Small intestine (tissue), 7 donors: ENCODE results near the gene MRO. TPM values are rescaled to one million over a fixed set of nuclear protein-coding genes. Genes with fewer than 3 reads are reported as not detected.
"Not testable (repeated sequence)": the region's sequence is repeated elsewhere in the genome, so short reads cannot be mapped to it uniquely, and the experiment has no call there.

Experiments
- DNase-seq, 2 donors: peaks; one replicate each; pipeline versions ENCODE4 v3.0.0 to v3.0.0-alpha.2; 2013
- FAIRE-seq: peaks from 2 replicates; lab custom pipeline; 2012; peaks lifted over from hg19 to GRCh38; lab: Jason Lieb, UNC
- H3K27ac ChIP-seq, 3 donors: one replicate each; pipeline ENCODE4 v1.5.1; 2013; ENCODE audit warnings: low read length in 2 of 3, mild to moderate bottlenecking in 2 of 3, control low read depth in 1 of 3, inconsistent platforms in 1 of 3, low read depth in 1 of 3, moderate library complexity in 1 of 3
- H3K27me3 ChIP-seq, 3 donors: one replicate each; pipeline ENCODE4 v1.6.1; 2013; ENCODE audit warnings: low read length in 3 of 3, inconsistent platforms in 1 of 3; ENCODE audit not compliant: control insufficient read depth in 3 of 3, insufficient read depth in 3 of 3
- H3K36me3 ChIP-seq, 3 donors: one replicate each; pipeline ENCODE4 v1.6.1; 2013; ENCODE audit warnings: low read length in 3 of 3, inconsistent platforms in 1 of 3, low read depth in 1 of 3, mild to moderate bottlenecking in 1 of 3, moderate library complexity in 1 of 3; ENCODE audit not compliant: control insufficient read depth in 3 of 3, insufficient read depth in 2 of 3
- H3K4me1 ChIP-seq, 3 donors: one replicate each; pipeline ENCODE4 v1.6.1; 2013; ENCODE audit warnings: low read length in 2 of 3, inconsistent platforms in 1 of 3, low read depth in 1 of 3, mild to moderate bottlenecking in 1 of 3, moderate library complexity in 1 of 3; ENCODE audit not compliant: control insufficient read depth in 3 of 3, insufficient read depth in 2 of 3
- H3K4me3 ChIP-seq, 3 donors: one replicate each; pipeline ENCODE4 v1.5.1; 2013; ENCODE audit warnings: low read length in 3 of 3, control low read depth in 1 of 3, inconsistent platforms in 1 of 3, low read depth in 1 of 3, mild to moderate bottlenecking in 1 of 3, moderate library complexity in 1 of 3
- H3K9me3 ChIP-seq, 2 donors: one replicate each; pipeline ENCODE4 v1.6.1; 2013; ENCODE audit warnings: low read depth in 1 of 2, low read length in 1 of 2; ENCODE audit not compliant: control insufficient read depth in 2 of 2, insufficient read depth in 1 of 2
- WGBS, 3 donors: extraction: QIAGEN DNeasy Blood & Tissue Kit; methylation state at CpG; one replicate each; pipeline ENCODE4 v1.1.7; 2013; 5-methylcytosine and 5-hydroxymethylcytosine counted together
- polyA plus RNA-seq, 4 donors: library from polyadenylated mRNA; stranded (reverse) in 3 of 4; unstranded in 1 of 4; fragments of 200-250 nt in 3 of 4; fragments of 120-200 nt in 1 of 4; gene quantifications; one replicate each; pipeline versions ENCODE4 v1.2.1 to v1.2.3, GENCODE V29; 2013
- donor health status: healthy with polysubstance abuse.
- donor health status: control.
- donor health status: control.
- donor health status: Bipolar disorder and iron deficiency.
- donor health status: healthy.

MRO gene
- polyA plus RNA-seq, 4 donors: 2.9 to 19.2 (median 7.7) TPM

DNA sequence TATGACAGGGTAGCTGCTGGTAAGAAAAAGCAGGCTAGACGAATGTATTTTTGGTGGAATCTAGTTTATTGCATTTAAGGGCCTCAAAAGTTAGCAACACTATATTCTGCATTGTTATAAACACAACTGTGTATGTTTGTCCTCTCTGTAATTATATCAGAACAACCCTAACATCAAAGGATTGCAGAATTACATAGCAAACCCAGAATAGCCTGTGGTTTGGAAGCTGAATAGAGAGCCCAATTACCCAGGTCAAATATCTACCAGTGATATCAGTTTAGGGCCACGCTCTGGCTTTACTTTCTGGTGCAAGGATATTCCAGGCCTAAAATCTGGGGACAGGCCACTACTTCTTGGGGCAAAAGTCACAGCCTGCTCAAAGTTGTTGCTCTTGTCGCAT, 25.1 kb upstream of the MRO start:
- H3K27me3 ChIP-seq: no peaks in the 10 kb centered on the region
- H3K4me3 ChIP-seq: no peak overlapping the region
- no peaks in the 10 kb centered on the region for H3K9me3 ChIP-seq
- no peaks in the 10 kb centered on the region for H3K36me3 ChIP-seq
- FAIRE-seq (no peak), DNase-seq (no peak)
- WGBS, 3 donors: 45 to 67% (median 63%) methylated on average over 3 of the region's 3 CpGs
- no peak overlapping the region for H3K27ac ChIP-seq
- peaks cover 0 to under 1% (median 0%) of the 10 kb centered on the region in 3 donors for H3K4me1 ChIP-seq

DNA sequence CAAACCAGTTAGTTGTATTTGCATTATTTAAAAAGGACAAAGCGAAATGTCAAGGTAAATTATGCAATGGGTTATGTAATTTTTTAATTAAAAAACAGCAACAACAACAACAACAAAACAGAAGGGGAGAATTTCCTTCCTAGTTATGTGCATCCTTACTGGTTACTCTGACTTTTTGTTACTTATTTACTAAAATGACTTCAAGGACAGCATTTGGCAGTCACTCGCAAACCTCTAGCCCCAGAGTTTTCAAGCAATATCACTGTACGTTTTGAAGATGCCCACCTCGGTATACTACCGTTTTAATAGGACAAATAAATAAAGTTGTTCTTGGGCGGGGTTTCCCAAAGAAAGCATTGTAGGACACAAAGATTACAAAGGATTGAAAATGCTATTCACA, 24.7 kb upstream of the MRO start:
- 25 to 61% (median 38%) methylated on average over 6 of the region's 6 CpGs for WGBS, 3 donors
- FAIRE-seq (no peak), DNase-seq (no peak)

DNA sequence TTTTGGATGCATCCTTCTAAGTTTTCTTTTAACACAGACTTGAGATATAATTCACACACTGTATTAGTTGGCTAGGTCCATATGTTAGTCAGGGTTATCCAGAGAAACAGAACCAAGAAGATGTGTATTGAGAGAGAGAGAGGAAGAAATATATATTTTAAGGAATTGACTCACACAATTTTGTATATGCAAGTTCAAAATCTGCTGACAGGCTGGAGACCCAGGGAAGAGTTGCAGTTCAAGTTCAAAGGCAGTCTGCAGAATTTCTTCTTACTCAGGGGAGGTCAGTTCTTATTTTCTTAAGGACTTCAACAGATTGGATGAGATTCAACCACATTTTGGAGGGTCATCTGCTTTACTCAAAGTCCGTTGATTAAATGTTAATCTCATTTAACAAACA, 23.0 kb upstream of the MRO start:
- H3K27me3 ChIP-seq: no peaks in the 10 kb centered on the region
- H3K4me1 ChIP-seq: peaks cover 3 to 7% (median 6%) of the 10 kb centered on the region in 3 donors
- H3K36me3 ChIP-seq: no peaks in the 10 kb centered on the region
- H3K4me3 ChIP-seq: no peak overlapping the region
- H3K27ac ChIP-seq: no peak overlapping the region
- DNase-seq (no peak), FAIRE-seq (no peak)
- 0 to 40% (median 4%) methylated on average over 1 of the region's 1 CpG for WGBS, 3 donors
- no peaks in the 10 kb centered on the region for H3K9me3 ChIP-seq

More for the DNA sequence above, 24.7 kb upstream of the MRO start:
- Histone ChIP-seq H3K9me3 (no peaks in the 10 kb centered on the region), H3K27me3 (no peaks in the 10 kb centered on the region), H3K27ac (no peak overlapping the region), H3K36me3 (no peaks in the 10 kb centered on the region), H3K4me1 (peaks cover under 1 to 5% (median 3%) of the 10 kb centered on the region in 3 donors), H3K4me3 (no peak overlapping the region)

DNA sequence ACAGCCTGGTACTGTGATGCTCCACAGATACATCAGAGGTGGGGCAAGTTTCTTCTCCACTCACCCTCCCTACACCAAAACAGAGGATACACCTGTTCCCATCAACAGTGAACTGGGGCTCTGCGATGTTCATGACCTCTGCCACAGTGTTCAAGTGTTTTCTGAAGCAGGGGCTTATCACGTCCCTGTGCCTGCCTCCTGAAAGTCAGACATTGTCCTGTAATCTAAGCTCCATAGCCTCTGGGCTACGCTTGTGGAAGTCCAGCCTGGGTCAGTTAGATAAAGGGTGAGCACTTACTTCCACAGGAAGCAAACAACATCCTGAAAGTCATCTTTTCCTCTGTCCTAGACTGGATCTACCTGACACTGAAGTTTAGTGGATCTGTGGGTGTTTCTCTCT, 20.2 kb upstream of the MRO start:
- H3K36me3 ChIP-seq: no peaks in the 10 kb centered on the region
- DNase-seq (peak in 1 of 2 donors; percentile 49), FAIRE-seq (no peak)
- no peaks in the 10 kb centered on the region for H3K9me3 ChIP-seq
- H3K27ac ChIP-seq: no peak overlapping the region
- H3K4me3 ChIP-seq: no peak overlapping the region
- no peaks in the 10 kb centered on the region for H3K27me3 ChIP-seq
- WGBS, 3 donors: 29 to 50% (median 31%) methylated on average over 3 of the region's 3 CpGs
- H3K4me1 ChIP-seq: peaks cover 6 to 8% (median 7%) of the 10 kb centered on the region in 3 donors

DNA sequence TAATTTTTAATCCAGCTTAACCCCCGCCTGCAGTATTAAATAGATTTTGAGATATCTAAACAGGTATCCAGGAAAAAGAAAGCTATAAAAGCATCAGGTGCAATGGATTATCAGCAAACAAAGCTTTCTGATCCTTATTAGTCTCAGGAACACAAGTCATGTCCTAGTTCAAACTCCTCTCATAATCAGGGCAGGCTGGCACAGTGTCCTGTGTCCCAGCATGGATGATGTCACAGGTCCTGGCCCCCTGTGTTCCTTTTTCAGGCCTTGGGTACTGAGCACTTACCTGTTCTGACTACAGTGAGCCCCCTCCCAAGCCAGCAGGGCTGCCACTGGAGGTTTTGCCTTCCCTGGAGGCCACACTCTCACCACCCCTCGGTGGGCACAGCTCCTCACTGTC, 19.5 kb upstream of the MRO start:
- Histone ChIP-seq H3K27ac (peak overlapping the region in 1 of 3 donors; percentile 12), H3K4me3 (no peak overlapping the region), H3K27me3 (no peaks in the 10 kb centered on the region), H3K4me1 (peaks cover 6 to 8% (median 7%) of the 10 kb centered on the region in 3 donors), H3K9me3 (no peaks in the 10 kb centered on the region), H3K36me3 (no peaks in the 10 kb centered on the region)
- DNase-seq (peak in 1 of 2 donors; percentile 78), FAIRE-seq (no peak)
- WGBS, 3 donors: 29 to 63% (median 51%) methylated on average over 2 of the region's 2 CpGs

DNA sequence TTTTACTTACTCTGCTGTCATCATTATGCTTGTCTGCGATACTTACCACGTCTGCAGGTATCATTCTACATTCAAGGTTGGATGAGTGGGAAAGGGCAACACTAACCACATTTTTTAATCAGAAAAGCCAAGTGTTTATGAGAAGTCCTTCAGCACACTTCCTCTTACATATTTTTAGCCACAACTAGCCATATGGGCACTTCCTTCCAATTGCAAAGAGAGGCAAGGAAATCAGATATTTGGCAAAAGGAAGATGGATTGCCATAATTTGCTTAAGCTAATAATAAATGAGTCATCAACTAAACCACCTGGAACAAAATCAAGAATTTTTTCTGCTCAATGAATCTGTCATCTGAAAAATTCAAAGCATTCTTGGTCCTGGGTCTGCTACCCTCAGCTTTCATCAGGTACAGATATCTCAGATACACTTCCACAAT, 16.7 kb upstream of the MRO start:
- Histone ChIP-seq H3K36me3 (no peaks in the 10 kb centered on the region), H3K4me3 (no peak overlapping the region), H3K4me1 (peaks cover 6 to 8% (median 7%) of the 10 kb centered on the region in 3 donors), H3K27me3 (no peaks in the 10 kb centered on the region), H3K27ac (no peak overlapping the region), H3K9me3 (no peaks in the 10 kb centered on the region)
- FAIRE-seq (peak; percentile 59), DNase-seq (peak in 1 of 2 donors; percentile 77)
- WGBS, 3 donors: 44 to 58% (median 58%) methylated on average over 2 of the region's 2 CpGs

DNA sequence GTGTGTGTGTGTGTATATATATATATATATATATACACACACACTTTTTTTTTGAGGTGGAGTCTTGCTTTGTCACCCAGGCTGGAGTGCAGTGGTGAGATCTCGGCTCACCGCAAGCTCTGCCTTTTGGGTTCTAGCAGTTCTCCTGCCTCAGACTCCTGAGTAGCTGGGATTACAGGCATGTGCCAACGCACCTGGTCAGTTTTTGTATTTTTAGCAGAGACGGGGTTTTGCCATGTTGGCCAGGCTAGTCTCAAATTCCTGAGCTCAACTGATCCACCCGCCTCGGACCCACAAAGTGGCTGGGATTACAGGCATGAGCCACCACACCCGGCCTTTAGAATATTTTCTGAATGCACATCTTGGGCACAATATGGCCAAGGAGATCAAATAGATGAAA, 13.7 kb upstream of the MRO start:
- not testable (repeated sequence) for FAIRE-seq, DNase-seq
- 96 to 97% (median 96%) methylated on average over 7 of the region's 7 CpGs for WGBS, 3 donors

DNA sequence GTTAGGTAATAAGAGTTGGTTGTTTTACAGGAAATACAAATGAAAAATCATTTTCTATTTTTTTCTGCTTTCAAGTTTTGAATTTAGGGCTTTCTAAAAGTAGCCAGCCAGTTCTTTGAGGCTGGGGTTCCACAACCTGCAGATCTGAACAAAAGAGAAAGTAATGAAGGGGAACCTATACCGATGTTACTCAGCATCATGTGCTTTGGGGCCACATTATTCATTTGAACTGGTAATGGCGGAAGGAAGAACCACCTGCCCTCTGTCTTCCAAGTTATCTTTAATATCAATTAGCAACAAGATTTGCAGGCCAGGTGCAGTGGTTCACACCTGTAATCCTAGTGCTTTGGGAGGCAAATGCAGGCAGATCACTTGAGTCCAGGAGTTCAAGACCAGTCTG, 12.9 kb upstream of the MRO start:
- H3K27ac ChIP-seq: no peak overlapping the region
- DNase-seq (no peak), FAIRE-seq (no peak)
- no peaks in the 10 kb centered on the region for H3K27me3 ChIP-seq
- WGBS, 3 donors: 79 to 92% (median 85%) methylated on average over 2 of the region's 2 CpGs
- H3K4me1 ChIP-seq: peaks cover 0 to 5% (median 0%) of the 10 kb centered on the region in 3 donors
- no peaks in the 10 kb centered on the region for H3K9me3 ChIP-seq
- no peaks in the 10 kb centered on the region for H3K36me3 ChIP-seq
- no peak overlapping the region for H3K4me3 ChIP-seq

More for the DNA sequence above, 13.7 kb upstream of the MRO start:
- not testable (repeated sequence) for H3K27ac ChIP-seq, H3K9me3 ChIP-seq, H3K27me3 ChIP-seq, H3K4me3 ChIP-seq, H3K4me1 ChIP-seq, H3K36me3 ChIP-seq

DNA sequence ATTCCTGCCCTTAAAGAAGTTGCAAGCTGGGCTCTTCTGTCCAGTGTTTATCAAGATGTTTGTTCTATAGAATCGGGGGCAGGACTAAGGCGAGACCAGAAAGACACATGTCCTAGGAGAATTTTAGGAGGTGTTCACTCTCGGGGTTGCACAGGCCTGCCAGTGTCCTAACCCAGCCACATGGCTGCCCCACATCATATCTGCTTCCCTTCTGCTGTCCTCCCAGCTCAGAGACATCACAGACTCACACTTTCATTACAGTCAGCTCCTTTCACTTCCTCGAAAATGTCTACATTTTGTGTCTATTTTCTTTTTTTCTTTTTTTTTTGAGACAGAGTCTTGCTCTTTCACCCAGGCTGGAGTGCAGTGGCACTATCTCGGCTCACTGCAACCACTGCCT, 10.7 kb upstream of the MRO start:
- H3K4me1 ChIP-seq: peaks cover 2 to 13% (median 4%) of the 10 kb centered on the region in 3 donors
- DNase-seq (no peak), FAIRE-seq (no peak)
- H3K9me3 ChIP-seq: no peaks in the 10 kb centered on the region
- no peak overlapping the region for H3K27ac ChIP-seq
- WGBS, 3 donors: 87 to 92% (median 91%) methylated on average over 5 of the region's 5 CpGs
- no peaks in the 10 kb centered on the region for H3K27me3 ChIP-seq
- H3K4me3 ChIP-seq: no peak overlapping the region
- H3K36me3 ChIP-seq: no peaks in the 10 kb centered on the region
